A673 (cell line): ENCODE data around the gene NOL9. TPM values are rescaled to one million over a fixed set of nuclear protein-coding genes. Genes with fewer than 3 reads are reported as not detected.

Experiments used
- BruUV-seq: library from RNA; stranded (reverse); fragments of 400-500 nt; replicated peaks from 2 replicates; lab custom pipeline; 2021; lab: Mats Ljungman, UMichigan
- CTCF ChIA-PET: fragments of 300-600 bp; sonication (Branson Sonifier 250); formaldehyde crosslinking; loops from one replicate; lab custom pipeline; 2022; ENCODE audit warnings: antibody characterized with exemption; lab: Charles Lee
- POLR2A ChIA-PET: fragments of 300-600 bp; sonication (Branson Sonifier 250); formaldehyde crosslinking; loops from one replicate; lab custom pipeline; 2022; ENCODE audit warnings: antibody characterized with exemption; ENCODE audit not compliant: low non-redundant PET; lab: Charles Lee
- DNase-seq: peaks from one replicate; pipeline ENCODE4 v3.0.0-alpha.2; 2015; ENCODE audit warnings: low spot score
- H3K27ac ChIP-seq: fragments of 200-600 bp; sonication (generic); 2 replicates; pipeline ENCODE4 v1.5.1; 2016; ENCODE audit warnings: mixed run types, low read depth, mild to moderate bottlenecking, mixed read lengths, antibody characterized with exemption, low read length; ENCODE audit not compliant: poor library complexity, severe bottlenecking
- H3K27me3 ChIP-seq: fragments of 200-600 bp; sonication (generic); replicated peaks from 2 replicates; pipeline ENCODE4 v1.6.1; 2017; ENCODE audit warnings: mixed run types, low read depth, mild to moderate bottlenecking, mixed read lengths, antibody characterized with exemption, low read length; ENCODE audit not compliant: insufficient read depth, poor library complexity
- H3K36me3 ChIP-seq: fragments of 200-600 bp; sonication (generic); 2 replicates; pipeline ENCODE4 v1.6.1; 2016; ENCODE audit warnings: mixed run types, mild to moderate bottlenecking, mixed read lengths, antibody characterized with exemption, low read length; ENCODE audit not compliant: insufficient read depth, poor library complexity, severe bottlenecking
- H3K4me1 ChIP-seq: fragments of 200-600 bp; sonication (generic); 2 replicates; pipeline ENCODE4 v1.6.1; 2017; ENCODE audit warnings: mixed run types, mild to moderate bottlenecking, mixed read lengths, antibody characterized with exemption, low read length; ENCODE audit not compliant: insufficient read depth, poor library complexity, severe bottlenecking
- H3K4me3 ChIP-seq: fragments of 200-600 bp; sonication (generic); 2 replicates; pipeline ENCODE4 v1.5.1; 2016; ENCODE audit warnings: low read depth, mixed run types, mild to moderate bottlenecking, mixed read lengths, low read length; ENCODE audit not compliant: poor library complexity, severe bottlenecking
- H3K9me3 ChIP-seq: fragments of 200-600 bp; sonication (generic); 2 replicates; pipeline ENCODE4 v1.6.1; 2016; ENCODE audit warnings: mixed run types, low read depth, mild to moderate bottlenecking, mixed read lengths, antibody characterized with exemption, low read length; ENCODE audit not compliant: poor library complexity, severe bottlenecking
- EZH2 ChIP-seq: fragments of 200-600 bp; sonication (generic); IDR thresholded peaks from 2 replicates; pipeline ENCODE4 v1.6.1; 2017; ENCODE audit warnings: borderline replicate concordance, low read depth, mild to moderate bottlenecking, mixed read lengths, antibody characterized with exemption, low read length; ENCODE audit not compliant: poor library complexity, severe bottlenecking
- intact Hi-C: fragments of 100-400 bp; cut with micrococcal nuclease; formaldehyde crosslinking; loops from one replicate; pipeline ENCODE4 v1.10.0; 2022; ENCODE audit not compliant: unreplicated experiment
- total RNA-seq: library from RNA; stranded (reverse); gene quantifications from 2 replicates; pipeline ENCODE4 v1.2.3, GENCODE V29; 2021
- TF ChIP-seq, protein P1 (sequence below): fragments of 300-800, 200-600 bp; sonication (generic); conservative IDR thresholded peaks from 2 replicates; pipeline ENCODE4 v1.5.1; 2017; ENCODE audit warnings: low read depth, mild to moderate bottlenecking, antibody characterized with exemption, low read length, moderate library complexity, mixed read lengths

NOL9 gene
- total RNA-seq, 1 experiment from 2014 or later = 55.6 TPM

DNA sequence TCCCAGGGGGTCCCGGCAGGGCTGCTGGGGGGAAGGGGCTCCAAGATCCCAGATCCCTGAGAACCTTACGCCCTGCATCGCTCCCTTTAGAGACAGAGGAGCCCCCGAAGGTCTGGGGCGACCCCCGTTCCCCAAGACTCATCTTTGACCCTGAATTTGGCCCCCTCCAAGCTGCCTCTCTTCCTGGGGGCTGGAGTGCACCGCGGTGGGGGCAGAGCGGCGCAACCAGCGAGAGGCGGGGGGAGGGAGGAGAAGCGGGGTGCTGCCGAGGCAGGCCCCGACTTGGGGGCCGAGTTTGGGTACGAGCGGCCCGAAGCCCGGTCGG lies 57.5 kb downstream of the NOL9 start:
- peak overlapping the region; percentile 52 for H3K4me3 ChIP-seq
- intact Hi-C loops = no loop called here
- no peaks in the 10 kb centered on the region for H3K9me3 ChIP-seq
- TF ChIP-seq, protein P1, sequence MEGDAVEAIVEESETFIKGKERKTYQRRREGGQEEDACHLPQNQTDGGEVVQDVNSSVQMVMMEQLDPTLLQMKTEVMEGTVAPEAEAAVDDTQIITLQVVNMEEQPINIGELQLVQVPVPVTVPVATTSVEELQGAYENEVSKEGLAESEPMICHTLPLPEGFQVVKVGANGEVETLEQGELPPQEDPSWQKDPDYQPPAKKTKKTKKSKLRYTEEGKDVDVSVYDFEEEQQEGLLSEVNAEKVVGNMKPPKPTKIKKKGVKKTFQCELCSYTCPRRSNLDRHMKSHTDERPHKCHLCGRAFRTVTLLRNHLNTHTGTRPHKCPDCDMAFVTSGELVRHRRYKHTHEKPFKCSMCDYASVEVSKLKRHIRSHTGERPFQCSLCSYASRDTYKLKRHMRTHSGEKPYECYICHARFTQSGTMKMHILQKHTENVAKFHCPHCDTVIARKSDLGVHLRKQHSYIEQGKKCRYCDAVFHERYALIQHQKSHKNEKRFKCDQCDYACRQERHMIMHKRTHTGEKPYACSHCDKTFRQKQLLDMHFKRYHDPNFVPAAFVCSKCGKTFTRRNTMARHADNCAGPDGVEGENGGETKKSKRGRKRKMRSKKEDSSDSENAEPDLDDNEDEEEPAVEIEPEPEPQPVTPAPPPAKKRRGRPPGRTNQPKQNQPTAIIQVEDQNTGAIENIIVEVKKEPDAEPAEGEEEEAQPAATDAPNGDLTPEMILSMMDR = no peak
- no peaks in the 10 kb centered on the region for H3K36me3 ChIP-seq
- BruUV-seq = no TSS peak
- no peak for DNase-seq
- no peak overlapping the region for H3K27ac ChIP-seq
- ChIA-PET POLR2A (no interaction called here), CTCF (no interaction called here)
- no peaks in the 10 kb centered on the region for H3K27me3 ChIP-seq
- peaks cover 6% of the 10 kb centered on the region for H3K4me1 ChIP-seq

DNA sequence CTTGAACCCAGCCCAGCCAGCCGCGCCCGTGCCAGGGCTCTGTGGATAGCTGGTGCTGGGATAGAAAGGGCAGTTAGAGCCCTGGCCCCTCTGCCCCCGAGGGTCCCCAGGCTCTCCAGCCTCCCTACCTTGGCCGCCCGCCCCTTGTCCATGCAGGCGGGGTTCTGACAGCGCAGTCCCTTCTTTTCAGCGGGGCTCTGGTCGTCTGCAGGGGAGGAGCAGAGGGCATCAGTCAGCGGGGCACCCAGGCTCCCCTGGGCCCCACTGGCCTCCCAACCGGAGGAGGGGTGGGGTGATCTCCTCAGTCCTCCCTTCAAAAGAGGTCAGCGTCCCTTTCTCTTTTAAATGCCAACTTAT lies 58.0 kb downstream of the NOL9 start:
- Histone ChIP-seq H3K36me3 (no peaks in the 10 kb centered on the region), H3K27me3 (no peaks in the 10 kb centered on the region), H3K27ac (no peak overlapping the region), H3K9me3 (no peaks in the 10 kb centered on the region), H3K4me3 (peak overlapping the region; percentile 52), H3K4me1 (peaks cover 6% of the 10 kb centered on the region)
- TF ChIP-seq EZH2 = no peak
- TF ChIP-seq, protein P1 = no peak
- intact Hi-C loops = no loop called here
- no peak for DNase-seq
- BruUV-seq = no TSS peak
- ChIA-PET CTCF (no interaction called here), POLR2A (no interaction called here)

DNA sequence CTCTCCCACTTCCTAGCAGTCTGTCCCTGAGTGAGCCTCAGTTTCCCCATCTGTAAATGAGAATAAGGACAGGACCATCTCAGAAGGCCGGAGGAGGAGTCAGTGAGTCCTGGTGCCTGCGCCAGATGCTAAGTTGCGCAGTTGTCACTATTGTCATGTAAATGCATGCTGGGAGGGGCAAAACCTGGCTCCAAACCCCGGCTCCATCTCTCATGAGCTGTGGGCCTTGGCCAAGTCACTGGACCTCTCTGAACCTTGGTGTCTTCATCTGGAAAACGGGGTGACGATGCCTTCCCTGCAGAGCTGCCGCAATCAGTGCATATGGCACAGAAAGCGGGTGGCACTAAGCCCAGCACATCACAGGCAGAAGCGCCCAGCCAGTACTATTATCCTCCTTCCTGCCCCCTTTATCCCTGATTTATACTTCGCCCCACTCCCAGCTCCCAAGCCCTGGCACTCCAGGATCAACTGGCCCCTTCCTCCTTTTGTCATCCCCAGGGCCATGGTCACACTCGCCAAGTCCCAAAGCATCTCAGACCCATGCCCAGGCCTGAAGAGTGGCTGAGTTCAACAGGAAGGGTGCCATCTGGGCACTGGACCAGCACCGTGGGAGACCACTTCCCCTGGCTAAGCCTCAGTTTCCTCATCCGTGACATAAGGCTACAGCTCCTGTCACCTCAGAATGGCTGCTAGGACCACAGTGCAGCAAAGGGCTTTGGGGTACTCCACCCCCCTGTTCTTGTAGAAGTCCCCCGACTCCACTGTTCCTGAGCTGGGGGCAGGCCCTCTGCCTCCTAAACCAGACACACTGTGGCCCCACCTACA lies 58.6 kb downstream of the NOL9 start:
- H3K36me3 ChIP-seq = no peaks in the 10 kb centered on the region
- H3K27ac ChIP-seq = no peak overlapping the region
- H3K27me3 ChIP-seq = no peaks in the 10 kb centered on the region
- DNase-seq = no peak
- no TSS peak for BruUV-seq
- intact Hi-C loops = no loop called here
- H3K4me3 ChIP-seq = no peak overlapping the region
- peaks cover 6% of the 10 kb centered on the region for H3K4me1 ChIP-seq
- TF ChIP-seq EZH2 = no peak
- TF ChIP-seq, protein P1 = no peak
- H3K9me3 ChIP-seq = no peaks in the 10 kb centered on the region
- CTCF ChIA-PET = no interaction called here
- POLR2A ChIA-PET = no interaction called here
